ENCODE results near the gene ACOT7. TPM values are rescaled to one million over a fixed set of nuclear protein-coding genes. Genes with fewer than 3 reads are reported as not detected.

ACOT7 gene
- total and polyA plus RNA-seq, 2 of the 13 experiments (the other 11 are each of a cell fraction or from before 2014, with no cell fraction given): 33.0 to 55.8 TPM

GRCh38 chr1:6347641-6348487, 45.7 kb downstream of the ACOT7 start (continued):
- TF ChIP-seq ZNF788 (CRISPR knock-in tag; IDR thresholded peaks at IDR 0.05; ENCODE audit: borderline replicate concordance) (0 out of 2 replicates have a peak, but pooled peaks have one; percentile 44), RBM22 (optimal IDR thresholded peaks at IDR 0.05; ENCODE audit: low read length) (peak; percentile 22), ZKSCAN1 (IDR thresholded peaks at IDR 0.05; ENCODE audit: low read length) (no peak), KLF15 (CRISPR knock-in tag; IDR thresholded peaks at IDR 0.05; ENCODE audit: borderline replicate concordance) (no peak), CHD2 (IDR thresholded peaks at IDR 0.05; ENCODE audit: low read depth, low read length) (no peak), SNAPC4 (CRISPR knock-in tag; IDR thresholded peaks at IDR 0.05) (no peak), MAFG (CRISPR knock-in tag; IDR thresholded peaks at IDR 0.05) (no peak), KAT7 (CRISPR knock-in tag; IDR thresholded peaks at IDR 0.05; ENCODE audit: borderline replicate concordance) (no peak), ARNT2 (CRISPR knock-in tag; IDR thresholded peaks at IDR 0.05; ENCODE audit: low read depth) (no peak), ZNF75D (CRISPR knock-in tag; IDR thresholded peaks at IDR 0.05; ENCODE audit: borderline replicate concordance) (no peak), ZNF34 (CRISPR knock-in tag; IDR thresholded peaks at IDR 0.05; ENCODE audit: borderline replicate concordance) (no peak), ZFX (CRISPR knock-in tag; IDR thresholded peaks at IDR 0.05; ENCODE audit: low read depth) (peak; percentile 27; the same call in 1 of the 2 replicates), NRL (CRISPR knock-in tag; IDR thresholded peaks at IDR 0.05; ENCODE audit: borderline replicate concordance) (no peak), MAFF (IDR thresholded peaks at IDR 0.05; ENCODE audit: low read depth, low read length) (no peak)
- TF ChIP-seq, protein P1, sequence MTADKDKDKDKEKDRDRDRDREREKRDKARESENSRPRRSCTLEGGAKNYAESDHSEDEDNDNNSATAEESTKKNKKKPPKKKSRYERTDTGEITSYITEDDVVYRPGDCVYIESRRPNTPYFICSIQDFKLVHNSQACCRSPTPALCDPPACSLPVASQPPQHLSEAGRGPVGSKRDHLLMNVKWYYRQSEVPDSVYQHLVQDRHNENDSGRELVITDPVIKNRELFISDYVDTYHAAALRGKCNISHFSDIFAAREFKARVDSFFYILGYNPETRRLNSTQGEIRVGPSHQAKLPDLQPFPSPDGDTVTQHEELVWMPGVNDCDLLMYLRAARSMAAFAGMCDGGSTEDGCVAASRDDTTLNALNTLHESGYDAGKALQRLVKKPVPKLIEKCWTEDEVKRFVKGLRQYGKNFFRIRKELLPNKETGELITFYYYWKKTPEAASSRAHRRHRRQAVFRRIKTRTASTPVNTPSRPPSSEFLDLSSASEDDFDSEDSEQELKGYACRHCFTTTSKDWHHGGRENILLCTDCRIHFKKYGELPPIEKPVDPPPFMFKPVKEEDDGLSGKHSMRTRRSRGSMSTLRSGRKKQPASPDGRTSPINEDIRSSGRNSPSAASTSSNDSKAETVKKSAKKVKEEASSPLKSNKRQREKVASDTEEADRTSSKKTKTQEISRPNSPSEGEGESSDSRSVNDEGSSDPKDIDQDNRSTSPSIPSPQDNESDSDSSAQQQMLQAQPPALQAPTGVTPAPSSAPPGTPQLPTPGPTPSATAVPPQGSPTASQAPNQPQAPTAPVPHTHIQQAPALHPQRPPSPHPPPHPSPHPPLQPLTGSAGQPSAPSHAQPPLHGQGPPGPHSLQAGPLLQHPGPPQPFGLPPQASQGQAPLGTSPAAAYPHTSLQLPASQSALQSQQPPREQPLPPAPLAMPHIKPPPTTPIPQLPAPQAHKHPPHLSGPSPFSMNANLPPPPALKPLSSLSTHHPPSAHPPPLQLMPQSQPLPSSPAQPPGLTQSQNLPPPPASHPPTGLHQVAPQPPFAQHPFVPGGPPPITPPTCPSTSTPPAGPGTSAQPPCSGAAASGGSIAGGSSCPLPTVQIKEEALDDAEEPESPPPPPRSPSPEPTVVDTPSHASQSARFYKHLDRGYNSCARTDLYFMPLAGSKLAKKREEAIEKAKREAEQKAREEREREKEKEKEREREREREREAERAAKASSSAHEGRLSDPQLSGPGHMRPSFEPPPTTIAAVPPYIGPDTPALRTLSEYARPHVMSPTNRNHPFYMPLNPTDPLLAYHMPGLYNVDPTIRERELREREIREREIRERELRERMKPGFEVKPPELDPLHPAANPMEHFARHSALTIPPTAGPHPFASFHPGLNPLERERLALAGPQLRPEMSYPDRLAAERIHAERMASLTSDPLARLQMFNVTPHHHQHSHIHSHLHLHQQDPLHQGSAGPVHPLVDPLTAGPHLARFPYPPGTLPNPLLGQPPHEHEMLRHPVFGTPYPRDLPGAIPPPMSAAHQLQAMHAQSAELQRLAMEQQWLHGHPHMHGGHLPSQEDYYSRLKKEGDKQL (CRISPR knock-in tag; IDR thresholded peaks at IDR 0.05; ENCODE audit: low read depth): no peak
- TF ChIP-seq, protein P2, sequence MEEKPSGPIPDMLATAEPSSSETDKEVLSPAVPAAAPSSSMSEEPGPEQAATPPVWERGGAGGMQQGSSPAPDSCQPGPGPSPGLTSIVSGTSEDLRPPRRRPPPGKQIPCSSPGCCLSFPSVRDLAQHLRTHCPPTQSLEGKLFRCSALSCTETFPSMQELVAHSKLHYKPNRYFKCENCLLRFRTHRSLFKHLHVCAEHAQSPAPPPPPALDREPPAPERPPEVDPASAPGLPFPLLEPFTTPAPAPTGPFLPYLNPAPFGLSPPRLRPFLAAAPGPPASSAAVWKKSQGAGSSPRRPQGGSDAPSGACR (CRISPR knock-in tag; IDR thresholded peaks at IDR 0.05): peak; percentile 34; the same call in 1 of the 2 replicates

All from HepG2 (cell line).